Measurements from ENCODE around the gene ERBB4.

The ERBB4 gene

DNA sequence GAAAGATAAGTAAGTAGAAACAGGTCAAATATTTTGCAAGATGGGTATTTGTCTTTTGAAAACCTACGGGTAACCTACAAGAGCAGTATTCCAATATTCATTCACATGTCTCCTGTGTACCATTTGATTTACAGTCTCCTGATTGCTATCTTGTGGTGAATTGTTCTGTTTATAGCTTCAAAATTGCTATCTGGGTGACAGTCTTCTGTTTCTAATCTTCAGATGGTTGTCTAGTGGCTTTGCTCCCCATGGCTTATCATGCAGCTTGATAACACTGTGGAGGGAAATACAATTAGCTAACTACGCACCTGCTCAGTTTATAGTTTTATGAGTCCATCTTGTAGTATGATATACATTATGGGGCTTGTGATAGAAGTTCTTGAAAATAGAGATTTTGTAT lies 1165.4 kb downstream of the ERBB4 start:
- no peak for DNase-seq (ENCODE audit: extremely low read depth, low read depth)
- TF ChIP-seq, protein P1, sequence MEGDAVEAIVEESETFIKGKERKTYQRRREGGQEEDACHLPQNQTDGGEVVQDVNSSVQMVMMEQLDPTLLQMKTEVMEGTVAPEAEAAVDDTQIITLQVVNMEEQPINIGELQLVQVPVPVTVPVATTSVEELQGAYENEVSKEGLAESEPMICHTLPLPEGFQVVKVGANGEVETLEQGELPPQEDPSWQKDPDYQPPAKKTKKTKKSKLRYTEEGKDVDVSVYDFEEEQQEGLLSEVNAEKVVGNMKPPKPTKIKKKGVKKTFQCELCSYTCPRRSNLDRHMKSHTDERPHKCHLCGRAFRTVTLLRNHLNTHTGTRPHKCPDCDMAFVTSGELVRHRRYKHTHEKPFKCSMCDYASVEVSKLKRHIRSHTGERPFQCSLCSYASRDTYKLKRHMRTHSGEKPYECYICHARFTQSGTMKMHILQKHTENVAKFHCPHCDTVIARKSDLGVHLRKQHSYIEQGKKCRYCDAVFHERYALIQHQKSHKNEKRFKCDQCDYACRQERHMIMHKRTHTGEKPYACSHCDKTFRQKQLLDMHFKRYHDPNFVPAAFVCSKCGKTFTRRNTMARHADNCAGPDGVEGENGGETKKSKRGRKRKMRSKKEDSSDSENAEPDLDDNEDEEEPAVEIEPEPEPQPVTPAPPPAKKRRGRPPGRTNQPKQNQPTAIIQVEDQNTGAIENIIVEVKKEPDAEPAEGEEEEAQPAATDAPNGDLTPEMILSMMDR (IDR thresholded peaks at IDR 0.05; ENCODE audit: low read depth, low read length): no peak

DNA sequence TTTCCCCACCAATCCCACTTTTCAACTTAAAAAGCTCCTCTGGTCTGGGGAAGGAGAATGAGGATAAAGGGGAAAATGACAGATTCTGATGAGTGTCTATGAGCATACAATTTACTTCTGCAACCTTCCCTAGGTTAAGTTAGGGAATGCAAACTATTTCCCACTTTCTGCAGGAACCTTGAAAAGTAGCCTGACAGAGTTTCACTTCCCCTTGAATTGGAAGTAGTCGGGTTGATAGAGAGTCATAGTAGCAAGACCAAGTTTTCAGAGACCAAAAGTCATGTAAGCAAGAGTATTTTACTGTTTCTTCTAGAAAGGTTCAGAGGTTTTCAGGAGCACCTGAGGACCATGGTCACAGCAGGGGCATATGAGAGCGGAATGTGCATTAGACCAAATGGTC lies 1167.1 kb downstream of the ERBB4 start:
- DNase-seq (ENCODE audit: extremely low read depth, low read depth): no peak

DNA sequence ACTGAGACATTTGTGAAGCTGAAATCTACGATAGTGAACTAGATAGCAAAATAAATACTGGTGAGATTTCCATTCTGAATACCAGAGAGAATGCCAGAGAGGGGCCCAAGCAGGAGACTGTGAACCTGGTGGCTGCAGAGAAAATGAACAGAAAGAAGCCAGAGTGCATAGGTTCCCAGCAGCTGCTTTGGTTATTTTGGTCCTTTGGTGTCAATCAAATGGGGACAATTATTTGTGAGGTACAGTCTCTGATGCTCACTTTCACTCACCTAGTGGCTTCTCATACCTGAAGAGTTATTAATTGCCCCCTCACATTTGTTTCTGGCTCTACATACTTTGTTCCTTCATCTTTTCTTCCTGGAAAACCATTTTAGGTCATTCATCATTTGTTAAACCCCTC lies 1170.1 kb downstream of the ERBB4 start:
- TF ChIP-seq, protein P1 (IDR thresholded peaks at IDR 0.05; ENCODE audit: low read depth, low read length): no peak
- DNase-seq (ENCODE audit: extremely low read depth, low read depth): no peak

More for the DNA sequence above, 1167.1 kb downstream of the ERBB4 start:
- TF ChIP-seq, protein P1 (IDR thresholded peaks at IDR 0.05; ENCODE audit: low read depth, low read length): no peak

DNA sequence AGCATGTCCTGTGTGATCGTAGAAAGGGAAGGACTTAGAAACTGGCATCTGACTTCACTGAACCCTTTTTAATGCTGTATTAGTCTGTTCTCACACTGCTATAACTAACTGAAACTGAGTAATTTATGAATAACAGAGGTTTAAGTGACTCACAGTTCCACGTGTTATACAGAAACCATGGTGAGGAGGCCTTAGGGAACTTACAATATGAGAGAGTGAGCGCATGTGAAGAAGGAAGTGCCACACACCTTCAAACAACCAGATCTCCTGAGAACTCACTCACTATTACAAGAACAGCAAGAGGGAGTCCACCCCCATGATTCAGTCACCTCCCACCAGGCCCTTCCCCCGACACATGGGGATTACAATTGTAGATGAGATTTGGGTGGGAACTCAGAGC lies 1170.9 kb downstream of the ERBB4 start:
- no peak for DNase-seq (ENCODE audit: extremely low read depth, low read depth)
- TF ChIP-seq, protein P1 (IDR thresholded peaks at IDR 0.05; ENCODE audit: low read depth, low read length): no peak

DNA sequence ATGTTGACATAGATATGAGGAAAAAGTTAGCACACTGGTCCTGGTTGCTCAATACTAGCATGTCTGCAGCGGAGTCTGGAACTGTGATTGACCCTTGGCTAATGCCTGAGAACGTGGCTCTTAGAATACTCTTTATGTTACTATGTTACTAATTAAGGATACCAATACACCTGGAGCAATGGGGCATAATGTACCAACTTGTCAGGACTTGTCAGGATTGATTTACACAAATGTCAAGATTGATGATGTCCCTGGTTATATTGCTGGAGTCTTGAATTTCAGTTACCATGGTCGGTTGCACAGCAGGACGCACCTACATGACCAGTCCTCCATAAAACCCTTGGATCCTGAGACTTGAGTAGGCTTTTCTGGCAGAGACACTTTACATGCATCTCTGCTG lies 1171.3 kb downstream of the ERBB4 start:
- DNase-seq (ENCODE audit: extremely low read depth, low read depth): no peak
- TF ChIP-seq, protein P1 (IDR thresholded peaks at IDR 0.05; ENCODE audit: low read depth, low read length): no peak

DNA sequence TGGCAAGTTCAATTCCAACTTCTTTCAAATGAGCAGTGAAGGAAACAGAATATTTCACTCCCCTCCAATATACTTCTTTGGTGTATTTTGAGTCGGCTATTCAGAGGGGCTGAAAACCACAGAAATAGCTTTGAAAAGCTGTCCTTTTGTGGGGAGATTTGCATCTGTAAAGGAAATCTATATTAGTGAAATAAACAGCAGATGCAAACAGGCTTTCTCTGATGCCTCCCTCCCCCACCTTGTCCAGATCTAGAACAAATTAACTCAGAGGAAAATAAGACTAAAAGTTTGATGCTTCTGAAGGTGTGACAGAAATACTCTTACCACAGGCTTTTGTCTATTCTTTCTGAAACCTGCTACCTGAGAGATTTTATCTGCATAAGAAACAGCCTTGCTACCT lies 1173.7 kb downstream of the ERBB4 start:
- TF ChIP-seq, protein P1 (IDR thresholded peaks at IDR 0.05; ENCODE audit: low read depth, low read length): no peak

DNA sequence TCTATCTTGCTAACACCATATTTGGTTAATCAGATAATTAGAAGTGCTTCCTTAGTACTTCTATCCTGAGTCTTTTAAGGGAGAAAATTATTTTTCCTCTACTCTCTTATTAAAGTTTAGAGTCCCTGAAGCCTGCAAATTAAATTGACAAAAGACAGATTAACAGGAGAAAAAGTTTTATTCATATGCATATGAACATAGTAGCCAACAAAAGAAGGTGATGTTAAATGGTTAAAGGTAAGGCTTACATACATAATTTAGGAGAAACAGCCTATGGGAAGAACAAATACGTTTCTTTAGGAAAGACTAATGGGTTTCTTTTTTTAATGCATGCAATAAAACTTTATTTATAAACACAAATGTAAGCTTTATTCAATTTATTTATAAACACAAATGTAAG lies 1177.2 kb downstream of the ERBB4 start:
- DNase-seq (ENCODE audit: extremely low read depth, low read depth): no peak
- TF ChIP-seq, protein P1 (IDR thresholded peaks at IDR 0.05; ENCODE audit: low read depth, low read length): no peak

More for the DNA sequence above, 1173.7 kb downstream of the ERBB4 start:
- DNase-seq (ENCODE audit: extremely low read depth, low read depth): no peak

Data from AG09319 (cell line).